Loucy (cell line): Measurements from ENCODE around the gene PALD1.

Source experiments
- CTCF ChIP-seq: fragments of 200-600 bp; sonication (generic); conservative IDR thresholded peaks from 2 replicates; pipeline ENCODE4 v1.5.1; 2014; ENCODE audit warnings: mild to moderate bottlenecking, antibody characterized with exemption, low read length
- EZH2phosphoT487 ChIP-seq: fragments of 200-600 bp; IDR thresholded peaks from 2 replicates; pipeline ENCODE4 v1.6.1; 2018; ENCODE audit warnings: antibody characterized with exemption, mild to moderate bottlenecking, moderate library complexity, borderline replicate concordance

GRCh38 chr10:70598857-70599295, 120.3 kb downstream of the PALD1 start:
- TF ChIP-seq CTCF (no peak), EZH2phosphoT487 (no peak)
